K562 (cell line): ENCODE data around the gene DAPK2. TPM values are rescaled to one million over a fixed set of nuclear protein-coding genes. Genes with fewer than 3 reads are reported as not detected.

ENCODE experiments used
- ARHGAP35 ChIP-seq: fragments of 450-650 bp; IDR thresholded peaks from 2 replicates; pipeline ENCODE4 v1.6.1; 2018; ENCODE audit not compliant: partially characterized antibody
- CBX3 ChIP-seq, 2 experiments: IDR thresholded peaks; 1 replicate in 1 of 2; 2 replicates in 1 of 2; pipeline ENCODE4 v1.6.1; 2012; ENCODE audit warnings: inconsistent platforms in 2 of 2, low read length in 2 of 2, borderline replicate concordance in 1 of 2, control low read depth in 1 of 2
- CHD4 ChIP-seq: fragments of 200-600 bp; sonication (generic); IDR thresholded peaks from 3 replicates; pipeline ENCODE4 v1.6.1; 2012; ENCODE audit warnings: low read depth, mild to moderate bottlenecking, mixed read lengths, low read length, inconsistent platforms; ENCODE audit not compliant: insufficient read depth, insufficient replicate concordance, poor library complexity, severe bottlenecking
- CREBBP ChIP-seq: IDR thresholded peaks from one replicate; pipeline ENCODE4 v1.6.1; 2012; ENCODE audit warnings: low read depth, mild to moderate bottlenecking, control low read depth, inconsistent platforms, low read length
- DPF2 ChIP-seq: fragments of 450-650 bp; IDR thresholded peaks from 2 replicates; pipeline ENCODE4 v1.6.1; 2016
- ESRRA ChIP-seq: fragments of 450-650 bp; IDR thresholded peaks from 2 replicates; pipeline ENCODE4 v1.6.1; 2014; ENCODE audit warnings: low read depth, mild to moderate bottlenecking, moderate library complexity, borderline replicate concordance
- KDM1A ChIP-seq, 2 experiments: fragments of 450-650 bp; IDR thresholded peaks; 2 replicates each; pipeline ENCODE4 v1.6.1; 2016; ENCODE audit warnings: mild to moderate bottlenecking in 2 of 2
- KLF6 ChIP-seq: fragments of 250-450 bp; sonication (Bioruptor Pico); IDR thresholded peaks from 2 replicates; pipeline ENCODE4 v1.4.0; 2020; ENCODE audit warnings: mild to moderate bottlenecking, moderate library complexity, borderline replicate concordance
- MAFG ChIP-seq: fragments of 450-650 bp; conservative IDR thresholded peaks from 2 replicates; pipeline ENCODE4 v1.6.1; 2016; ENCODE audit warnings: missing genetic modification characterization, missing compliant biosample characterization
- MAFK ChIP-seq: IDR thresholded peaks from 2 replicates; pipeline ENCODE4 v1.6.1; 2011; ENCODE audit warnings: low read length, improper control_type of control experiment
- MAZ ChIP-seq, 2 experiments: fragments of 450-650 bp in 1 of 2; sonication (generic) in 1 of 2; formaldehyde crosslinking; IDR thresholded peaks in 1 of 2; conservative IDR thresholded peaks in 1 of 2; 2 replicates each; pipeline versions ENCODE4 v1.4.0 to v1.5.0; 2020; ENCODE audit warnings: mild to moderate bottlenecking in 1 of 2, missing genetic modification reagents in 1 of 2
- NR1H2 ChIP-seq: sonication (generic); formaldehyde crosslinking; IDR thresholded peaks from 2 replicates; pipeline ENCODE4 v1.4.0; 2020; ENCODE audit warnings: mild to moderate bottlenecking, missing genetic modification reagents
- PCBP2 ChIP-seq: fragments of 200-400 bp; formaldehyde crosslinking; IDR thresholded peaks from 2 replicates; pipeline ENCODE4 v1.6.1; 2018; ENCODE audit warnings: low read length, low read depth, mild to moderate bottlenecking, moderate library complexity; ENCODE audit not compliant: poor library complexity, severe bottlenecking
- RCOR1 ChIP-seq, 2 experiments: IDR thresholded peaks; 2 replicates each; pipeline ENCODE4 v1.6.1; 2012; ENCODE audit warnings: low read depth in 2 of 2, low read length in 2 of 2, borderline replicate concordance in 1 of 2, improper control_type of control experiment in 1 of 2
- SAFB ChIP-seq: fragments of 200-400 bp; formaldehyde crosslinking; IDR thresholded peaks from 2 replicates; pipeline ENCODE4 v1.6.1; 2017; ENCODE audit warnings: low read depth, low read length, borderline replicate concordance
- STAT5B ChIP-seq: fragments of 250-450 bp; sonication (Bioruptor Pico); IDR thresholded peaks from 2 replicates; pipeline ENCODE4 v1.8.0; 2021; ENCODE audit warnings: mild to moderate bottlenecking, inconsistent platforms
- ZEB2 ChIP-seq: fragments of 450-650 bp; IDR thresholded peaks from 2 replicates; pipeline ENCODE4 v1.6.1; 2016
- ZNF146 ChIP-seq: IDR thresholded peaks from one replicate; pipeline ENCODE4 v1.6.1; 2018; ENCODE audit warnings: missing compliant biosample characterization; ENCODE audit not compliant: unreplicated experiment
- ZNF311 ChIP-seq: fragments of 250-450 bp; sonication (Bioruptor Pico); IDR thresholded peaks from 2 replicates; pipeline ENCODE4 v1.4.0; 2020; ENCODE audit warnings: mild to moderate bottlenecking, moderate library complexity
- ZNF445 ChIP-seq: fragments of 250-450 bp; sonication (Bioruptor Pico); IDR thresholded peaks from 2 replicates; pipeline ENCODE4 v1.4.0; 2020; ENCODE audit warnings: low read depth, mild to moderate bottlenecking, moderate library complexity
- polyA plus RNA-seq, 8 experiments: library from polyadenylated mRNA; depleted of rRNA in 4 of 8; stranded (reverse) in 5 of 8; unstranded in 3 of 8; fragments of >200 nt; fragmentation: Nextera tagmentation in 2 of 8; fragmentation: Illumina TruSeq in 1 of 8; extraction: Ambion mirVana in 2 of 8; extraction: Trizol in 1 of 8; gene quantifications; 2 replicates each; pipeline versions ENCODE4 v1.2.1 to v1.2.3, GENCODE V29; 2011 to 2014; ENCODE audit warnings: inconsistent platforms in 1 of 8, missing spikeins in 1 of 8
- total RNA-seq, 7 experiments: library from RNA; depleted of rRNA in 6 of 7; stranded (reverse); fragments of >200 nt in 6 of 7; fragmentation: Illumina TruSeq in 2 of 7; extraction: Trizol in 2 of 7; gene quantifications; 2 replicates each; pipeline versions ENCODE4 v1.2.1 to v1.2.3, GENCODE V29; 2011 to 2021; ENCODE audit warnings: low replicate concordance in 1 of 7
- TF ChIP-seq, protein P1 (sequence below): IDR thresholded peaks from 3 replicates; pipeline ENCODE4 v1.6.1; 2011; ENCODE audit warnings: borderline replicate concordance, mild to moderate bottlenecking, moderate library complexity; ENCODE audit not compliant: insufficient read length; ENCODE audit errors: extremely low read depth
- TF ChIP-seq, protein P2 (sequence below): fragments of 250-450 bp; sonication (Bioruptor Pico); IDR thresholded peaks from 2 replicates; pipeline ENCODE4 v1.8.0; 2021; ENCODE audit warnings: borderline replicate concordance, mild to moderate bottlenecking, moderate library complexity; ENCODE audit not compliant: poor library complexity, severe bottlenecking
- TF ChIP-seq, protein P3 (sequence below): sonication (generic); formaldehyde crosslinking; IDR thresholded peaks from 2 replicates; pipeline ENCODE4 v1.8.0; 2022; ENCODE audit warnings: mild to moderate bottlenecking, low read depth, missing genetic modification reagents
- TF ChIP-seq, protein P4 (sequence below), 2 experiments: fragments of 450-650 bp in 1 of 2; sonication (generic) in 1 of 2; formaldehyde crosslinking in 1 of 2; IDR thresholded peaks in 1 of 2; conservative IDR thresholded peaks in 1 of 2; 2 replicates each; pipeline versions ENCODE4 v1.6.1 to v1.8.1; 2016 to 2023; ENCODE audit warnings: mild to moderate bottlenecking in 2 of 2, moderate library complexity in 2 of 2, inconsistent platforms in 1 of 2, missing genetic modification reagents in 1 of 2

DAPK2 gene
- total and polyA plus RNA-seq, 9 of the 15 experiments (the other 6 are each of a cell fraction or from before 2014, with no cell fraction given), result 0.14 to 5.2 (median 2.2) TPM

DNA sequence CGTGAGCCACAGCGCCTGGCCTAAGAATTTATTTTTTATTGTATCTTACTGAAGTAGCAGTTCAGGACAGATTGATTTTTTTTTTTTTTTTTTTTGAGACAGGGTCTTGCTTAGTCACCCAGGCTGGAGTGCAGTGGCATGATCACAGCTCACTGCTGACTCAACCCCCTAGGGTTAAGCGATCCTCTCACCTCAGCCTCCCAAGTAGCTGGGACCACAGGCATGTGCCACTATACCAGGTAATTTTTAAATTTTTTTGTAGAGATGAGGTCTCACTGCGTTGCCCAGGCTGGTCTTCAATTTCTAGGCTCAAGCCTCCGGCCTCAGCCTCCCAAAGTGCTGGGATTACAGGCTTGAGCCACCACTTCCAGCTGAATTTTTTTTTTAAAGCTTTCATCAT, 112.8 kb downstream of the DAPK2 start (continued):
- no peak for TF ChIP-seq ZNF311 (CRISPR knock-in tag)
- no peak for TF ChIP-seq RCOR1 (IDR thresholded peaks at IDR 0.05; ENCODE audit: borderline replicate concordance in 1 of 2, low read depth in 2 of 2, low read length in 2 of 2)
- TF ChIP-seq, protein P1, sequence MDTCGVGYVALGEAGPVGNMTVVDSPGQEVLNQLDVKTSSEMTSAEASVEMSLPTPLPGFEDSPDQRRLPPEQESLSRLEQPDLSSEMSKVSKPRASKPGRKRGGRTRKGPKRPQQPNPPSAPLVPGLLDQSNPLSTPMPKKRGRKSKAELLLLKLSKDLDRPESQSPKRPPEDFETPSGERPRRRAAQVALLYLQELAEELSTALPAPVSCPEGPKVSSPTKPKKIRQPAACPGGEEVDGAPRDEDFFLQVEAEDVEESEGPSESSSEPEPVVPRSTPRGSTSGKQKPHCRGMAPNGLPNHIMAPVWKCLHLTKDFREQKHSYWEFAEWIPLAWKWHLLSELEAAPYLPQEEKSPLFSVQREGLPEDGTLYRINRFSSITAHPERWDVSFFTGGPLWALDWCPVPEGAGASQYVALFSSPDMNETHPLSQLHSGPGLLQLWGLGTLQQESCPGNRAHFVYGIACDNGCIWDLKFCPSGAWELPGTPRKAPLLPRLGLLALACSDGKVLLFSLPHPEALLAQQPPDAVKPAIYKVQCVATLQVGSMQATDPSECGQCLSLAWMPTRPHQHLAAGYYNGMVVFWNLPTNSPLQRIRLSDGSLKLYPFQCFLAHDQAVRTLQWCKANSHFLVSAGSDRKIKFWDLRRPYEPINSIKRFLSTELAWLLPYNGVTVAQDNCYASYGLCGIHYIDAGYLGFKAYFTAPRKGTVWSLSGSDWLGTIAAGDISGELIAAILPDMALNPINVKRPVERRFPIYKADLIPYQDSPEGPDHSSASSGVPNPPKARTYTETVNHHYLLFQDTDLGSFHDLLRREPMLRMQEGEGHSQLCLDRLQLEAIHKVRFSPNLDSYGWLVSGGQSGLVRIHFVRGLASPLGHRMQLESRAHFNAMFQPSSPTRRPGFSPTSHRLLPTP, result no peak
- peak; percentile 74 for TF ChIP-seq DPF2
- TF ChIP-seq ZNF445 (CRISPR knock-in tag), result no peak
- TF ChIP-seq, protein P2, sequence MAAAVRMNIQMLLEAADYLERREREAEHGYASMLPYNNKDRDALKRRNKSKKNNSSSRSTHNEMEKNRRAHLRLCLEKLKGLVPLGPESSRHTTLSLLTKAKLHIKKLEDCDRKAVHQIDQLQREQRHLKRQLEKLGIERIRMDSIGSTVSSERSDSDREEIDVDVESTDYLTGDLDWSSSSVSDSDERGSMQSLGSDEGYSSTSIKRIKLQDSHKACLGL, result no peak
- no peak for TF ChIP-seq ZNF146
- no peak for TF ChIP-seq NR1H2 (CRISPR knock-in tag)
- peak; percentile 33; the same call in 1 of the 2 replicates for TF ChIP-seq MAFG (tag)
- TF ChIP-seq SAFB, result no peak
- no peak for TF ChIP-seq CBX3 (IDR thresholded peaks at IDR 0.05; ENCODE audit: borderline replicate concordance in 1 of 2, low read length in 2 of 2)
- no peak for TF ChIP-seq ESRRA
- TF ChIP-seq, protein P3, sequence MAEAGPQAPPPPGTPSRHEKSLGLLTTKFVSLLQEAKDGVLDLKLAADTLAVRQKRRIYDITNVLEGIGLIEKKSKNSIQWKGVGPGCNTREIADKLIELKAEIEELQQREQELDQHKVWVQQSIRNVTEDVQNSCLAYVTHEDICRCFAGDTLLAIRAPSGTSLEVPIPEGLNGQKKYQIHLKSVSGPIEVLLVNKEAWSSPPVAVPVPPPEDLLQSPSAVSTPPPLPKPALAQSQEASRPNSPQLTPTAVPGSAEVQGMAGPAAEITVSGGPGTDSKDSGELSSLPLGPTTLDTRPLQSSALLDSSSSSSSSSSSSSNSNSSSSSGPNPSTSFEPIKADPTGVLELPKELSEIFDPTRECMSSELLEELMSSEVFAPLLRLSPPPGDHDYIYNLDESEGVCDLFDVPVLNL (CRISPR knock-in tag), result no peak
- no peak for TF ChIP-seq CHD4
- TF ChIP-seq STAT5B (CRISPR knock-in tag), result no peak
- 0 out of 4 replicates have a peak, but pooled peaks of 1 of the 2 experiments have one; percentile 25 for TF ChIP-seq KDM1A (IDR thresholded peaks at IDR 0.05)
- no peak for TF ChIP-seq ARHGAP35
- TF ChIP-seq CREBBP, result no peak
- TF ChIP-seq KLF6 (CRISPR knock-in tag), result no peak
- TF ChIP-seq, protein P4, sequence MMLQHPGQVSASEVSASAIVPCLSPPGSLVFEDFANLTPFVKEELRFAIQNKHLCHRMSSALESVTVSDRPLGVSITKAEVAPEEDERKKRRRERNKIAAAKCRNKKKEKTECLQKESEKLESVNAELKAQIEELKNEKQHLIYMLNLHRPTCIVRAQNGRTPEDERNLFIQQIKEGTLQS (IDR thresholded peaks at IDR 0.05), result peak; percentile 70
- TF ChIP-seq, protein P4 (CRISPR knock-in tag; conservative IDR thresholded peaks at IDR 0.05), result no peak
- no peak for TF ChIP-seq ZEB2
- TF ChIP-seq MAFK, result peak; percentile 8; the same call in 1 of the 2 replicates
- no peak for TF ChIP-seq MAZ (CRISPR knock-in tag; conservative IDR thresholded peaks at IDR 0.05 in 1 of 2, IDR thresholded peaks at IDR 0.05 in 1 of 2)
- TF ChIP-seq PCBP2, result no peak
